Smooth muscle cell (in vitro differentiated cells): Measurements from ENCODE around the gene NELFE. TPM values are rescaled to one million over a fixed set of nuclear protein-coding genes. Genes with fewer than 3 reads are reported as not detected.

Source experiments
- DNase-seq: peaks from one replicate; lab custom pipeline; 2025; ENCODE audit not compliant: unreplicated experiment; lab: John Stamatoyannopoulos, UW
- H2AFZ ChIP-seq: fragments of 200-600 bp; sonication (generic); 2 replicates; pipeline ENCODE4 v1.6.0; 2016; ENCODE audit warnings: antibody characterized with exemption, low read depth, mild to moderate bottlenecking
- H3F3A ChIP-seq: fragments of 200-600 bp; sonication (generic); 2 replicates; pipeline ENCODE4 v1.6.0; 2017; ENCODE audit warnings: antibody characterized with exemption, low read depth
- H3K27ac ChIP-seq: fragments of 200-600 bp; sonication (generic); 2 replicates; pipeline ENCODE4 v1.5.1; 2016; ENCODE audit warnings: low read depth, mild to moderate bottlenecking
- H3K27me3 ChIP-seq: fragments of 200-600 bp; sonication (generic); 2 replicates; pipeline ENCODE4 v1.6.1; 2016; ENCODE audit warnings: low read depth, mild to moderate bottlenecking
- H3K36me3 ChIP-seq: fragments of 200-600 bp; sonication (generic); 2 replicates; pipeline ENCODE4 v1.5.1; 2016; ENCODE audit warnings: low read depth
- H3K4me1 ChIP-seq: fragments of 200-600 bp; sonication (generic); 2 replicates; pipeline ENCODE4 v1.5.1; 2016; ENCODE audit warnings: low read depth
- H3K4me2 ChIP-seq: fragments of 200-600 bp; sonication (generic); 2 replicates; pipeline ENCODE4 v1.6.0; 2016; ENCODE audit warnings: mild to moderate bottlenecking
- H3K4me3 ChIP-seq: fragments of 200-600 bp; sonication (generic); 2 replicates; pipeline ENCODE4 v1.5.1; 2016; ENCODE audit warnings: mild to moderate bottlenecking
- H3K79me2 ChIP-seq: fragments of 200-600 bp; sonication (generic); 2 replicates; pipeline ENCODE4 v1.6.0; 2016; ENCODE audit warnings: low read depth, mild to moderate bottlenecking
- H3K9ac ChIP-seq: fragments of 200-600 bp; sonication (generic); 2 replicates; pipeline ENCODE4 v1.6.0; 2016; ENCODE audit warnings: low read depth
- H3K9me3 ChIP-seq: fragments of 200-600 bp; sonication (generic); replicated peaks from 2 replicates; pipeline ENCODE4 v1.5.1; 2016; ENCODE audit warnings: low read depth
- H4K20me1 ChIP-seq: fragments of 200-600 bp; sonication (generic); 2 replicates; pipeline ENCODE4 v1.6.0; 2016; ENCODE audit warnings: low read depth
- WGBS: methylation state at CpG from one replicate; pipeline ENCODE4 v1.1.7; 2016; ENCODE audit warnings: low lambda C conversion rate; 5-methylcytosine and 5-hydroxymethylcytosine counted together
- polyA plus RNA-seq: library from polyadenylated mRNA; unstranded; fragments of >200 nt; fragmentation: Nextera tagmentation; extraction: Ambion mirVana; gene quantifications from 2 replicates; pipeline ENCODE4 v1.2.1, GENCODE V29; 2016
- total RNA-seq: library from RNA; depleted of rRNA; stranded (reverse); fragments of >200 nt; gene quantifications from 2 replicates; pipeline ENCODE4 v1.2.3, GENCODE V29; 2014
- TF ChIP-seq, protein P1 (sequence below): fragments of 200-600 bp; sonication (generic); IDR thresholded peaks from 2 replicates; pipeline ENCODE4 v1.5.1; 2017; ENCODE audit warnings: borderline replicate concordance, mild to moderate bottlenecking, antibody characterized with exemption; ENCODE audit not compliant: insufficient read depth, poor library complexity, severe bottlenecking

The NELFE gene
- total and polyA plus RNA-seq, 2 experiments from 2014 or later: 91.5 to 134 TPM

DNA sequence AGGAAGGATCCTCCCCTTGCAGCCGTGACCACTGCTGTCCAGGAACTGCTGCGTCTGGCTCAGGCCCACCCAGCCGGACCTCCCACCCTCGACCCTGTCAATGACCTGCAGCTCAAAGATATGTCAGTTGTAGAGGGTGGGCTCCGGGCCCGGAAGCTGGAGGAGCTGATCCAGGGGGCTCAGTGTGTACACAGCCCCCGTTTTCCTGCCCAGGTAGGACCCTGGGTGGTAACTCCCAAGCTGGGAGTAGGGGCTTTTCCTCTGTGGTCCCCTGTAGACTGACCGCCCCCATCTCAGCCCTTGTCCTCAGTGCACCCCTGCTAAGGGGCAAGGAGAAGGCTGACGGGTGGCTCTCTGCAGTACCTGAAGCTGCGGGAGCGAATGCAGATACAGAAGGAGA is 9.6 kb upstream of the NELFE start:
- no peak overlapping the region for H2AFZ ChIP-seq
- WGBS: 98% methylated on average over 11 of the region's 11 CpGs

DNA sequence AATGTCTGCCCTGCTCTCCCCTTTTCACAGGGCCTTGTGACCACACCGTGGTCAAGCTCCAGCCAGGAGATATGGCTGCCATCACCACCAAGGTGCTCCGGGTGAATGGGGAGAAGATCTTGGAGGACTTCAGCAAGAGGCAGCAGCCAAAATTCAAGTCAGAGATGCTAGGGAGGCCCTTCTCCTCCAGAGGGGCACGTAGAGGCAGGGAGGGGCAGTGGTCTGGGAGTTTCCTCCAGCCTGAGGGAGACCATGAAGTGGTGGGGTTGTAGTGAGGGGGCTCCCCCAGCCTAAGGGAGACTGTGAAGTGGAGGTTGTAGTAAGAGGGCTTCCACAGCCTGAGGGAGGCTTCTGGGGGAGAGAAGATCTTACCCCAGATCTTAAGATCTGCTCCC is 9.2 kb upstream of the NELFE start:
- Histone ChIP-seq H3F3A (no peaks in the 10 kb centered on the region), H3K27ac (no peak overlapping the region), H3K9me3 (no peaks in the 10 kb centered on the region), H3K36me3 (peaks cover 9% of the 10 kb centered on the region), H3K4me1 (peaks cover 7% of the 10 kb centered on the region), H3K27me3 (no peaks in the 10 kb centered on the region), H2AFZ (no peak overlapping the region), H4K20me1 (no peaks in the 10 kb centered on the region), H3K79me2 (peaks cover 7% of the 10 kb centered on the region), H3K4me3 (no peak overlapping the region), H3K4me2 (no peak overlapping the region), H3K9ac (no peak overlapping the region)
- WGBS: 96% methylated on average over 3 of the region's 3 CpGs
- TF ChIP-seq, protein P1, sequence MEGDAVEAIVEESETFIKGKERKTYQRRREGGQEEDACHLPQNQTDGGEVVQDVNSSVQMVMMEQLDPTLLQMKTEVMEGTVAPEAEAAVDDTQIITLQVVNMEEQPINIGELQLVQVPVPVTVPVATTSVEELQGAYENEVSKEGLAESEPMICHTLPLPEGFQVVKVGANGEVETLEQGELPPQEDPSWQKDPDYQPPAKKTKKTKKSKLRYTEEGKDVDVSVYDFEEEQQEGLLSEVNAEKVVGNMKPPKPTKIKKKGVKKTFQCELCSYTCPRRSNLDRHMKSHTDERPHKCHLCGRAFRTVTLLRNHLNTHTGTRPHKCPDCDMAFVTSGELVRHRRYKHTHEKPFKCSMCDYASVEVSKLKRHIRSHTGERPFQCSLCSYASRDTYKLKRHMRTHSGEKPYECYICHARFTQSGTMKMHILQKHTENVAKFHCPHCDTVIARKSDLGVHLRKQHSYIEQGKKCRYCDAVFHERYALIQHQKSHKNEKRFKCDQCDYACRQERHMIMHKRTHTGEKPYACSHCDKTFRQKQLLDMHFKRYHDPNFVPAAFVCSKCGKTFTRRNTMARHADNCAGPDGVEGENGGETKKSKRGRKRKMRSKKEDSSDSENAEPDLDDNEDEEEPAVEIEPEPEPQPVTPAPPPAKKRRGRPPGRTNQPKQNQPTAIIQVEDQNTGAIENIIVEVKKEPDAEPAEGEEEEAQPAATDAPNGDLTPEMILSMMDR: no peak
- no peak for DNase-seq

More for the DNA sequence above, 9.6 kb upstream of the NELFE start:
- Histone ChIP-seq H3K36me3 (peaks cover 9% of the 10 kb centered on the region), H3K9me3 (no peaks in the 10 kb centered on the region), H3K27me3 (no peaks in the 10 kb centered on the region), H3K27ac (no peak overlapping the region), H3K4me2 (no peak overlapping the region), H3K4me1 (peaks cover 11% of the 10 kb centered on the region), H3K4me3 (no peak overlapping the region), H3K79me2 (peaks cover 11% of the 10 kb centered on the region), H4K20me1 (no peaks in the 10 kb centered on the region), H3K9ac (no peak overlapping the region), H3F3A (no peaks in the 10 kb centered on the region)
- DNase-seq: no peak
- TF ChIP-seq, protein P1: no peak

DNA sequence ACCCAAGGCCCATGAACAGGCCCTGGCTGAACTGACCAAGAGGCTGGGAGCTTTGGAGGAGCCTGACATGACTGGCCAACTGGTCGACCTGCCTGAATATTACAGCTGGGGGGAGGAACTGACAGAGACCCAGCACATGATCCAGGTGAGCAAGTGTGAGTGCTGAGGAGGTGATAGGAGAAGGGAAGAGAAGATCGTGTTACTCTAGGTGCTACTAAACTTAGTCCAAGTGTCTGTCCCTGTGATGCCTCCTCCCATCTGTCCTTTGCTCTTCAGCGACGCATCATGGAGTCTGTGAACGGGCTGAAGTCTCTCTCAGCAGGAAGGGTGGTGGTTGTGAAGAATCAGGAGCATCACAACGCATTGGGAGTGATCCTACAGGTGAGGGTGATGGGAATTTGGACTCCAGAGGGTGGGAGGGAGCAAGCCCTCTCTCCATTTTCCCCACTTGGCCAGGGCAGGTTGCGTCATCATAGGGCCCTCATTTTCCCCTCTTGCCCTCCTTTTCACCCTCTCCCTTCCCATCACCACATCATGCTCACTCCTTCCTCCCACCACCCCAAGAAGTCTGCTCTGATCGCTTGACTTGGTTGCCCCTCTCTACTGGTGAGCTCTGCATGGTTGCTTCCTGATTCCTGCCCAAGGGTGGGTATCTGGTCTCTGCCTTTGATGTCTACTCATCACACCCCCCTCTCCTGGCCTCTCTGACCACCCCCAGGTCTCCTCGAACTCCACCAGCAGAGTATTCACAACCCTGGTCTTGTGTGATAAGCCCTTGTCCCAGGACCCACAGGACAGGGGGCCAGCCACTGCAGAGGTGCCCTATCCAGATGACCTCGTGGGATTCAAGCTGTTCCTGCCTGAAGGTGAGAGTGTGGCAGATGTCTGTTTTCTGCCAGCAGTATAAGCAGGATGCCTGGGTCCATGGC is 8.5 kb upstream of the NELFE start:
- Histone ChIP-seq H3K9me3 (no peaks in the 10 kb centered on the region), H3K9ac (no peak overlapping the region), H3K27ac (no peak overlapping the region), H2AFZ (no peak overlapping the region), H3K4me2 (no peak overlapping the region), H3K79me2 (peaks cover 5% of the 10 kb centered on the region), H3K4me3 (no peak overlapping the region), H3F3A (no peaks in the 10 kb centered on the region), H4K20me1 (no peaks in the 10 kb centered on the region), H3K36me3 (peaks cover 9% of the 10 kb centered on the region), H3K4me1 (peaks cover 4% of the 10 kb centered on the region), H3K27me3 (no peaks in the 10 kb centered on the region)
- TF ChIP-seq, protein P1: no peak
- WGBS: 98% methylated on average over 10 of the region's 10 CpGs
- no peak for DNase-seq
